ENCODE data around the gene KCNQ5.

Gene KCNQ5

DNA sequence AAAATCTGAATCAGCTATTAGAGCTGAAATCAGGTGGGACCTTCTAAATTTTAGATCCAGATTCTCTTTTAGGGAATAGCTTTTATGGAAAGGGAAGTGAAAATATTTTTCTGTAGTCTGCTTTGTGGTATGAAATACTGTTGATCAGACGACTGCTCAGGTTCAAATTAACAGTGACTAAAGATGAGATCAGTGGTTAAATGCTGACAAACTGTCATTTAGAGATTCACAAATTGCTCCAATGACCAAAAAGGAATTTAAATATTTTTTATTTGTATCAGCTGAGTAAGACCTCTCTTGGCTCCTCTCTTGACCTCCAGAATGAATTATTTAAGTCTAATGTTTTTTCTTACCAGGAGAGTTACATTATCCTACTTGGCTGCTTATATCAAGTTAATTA lies 77.3 kb downstream of the KCNQ5 start:
- no peaks in the 10 kb centered on the region for H3K9me2 ChIP-seq (replicated peaks; ENCODE audit: insufficient read depth, low read length)
- H3K9ac ChIP-seq (ENCODE audit: low read length): no peak overlapping the region
- no peak for TF ChIP-seq EZH2phosphoT487 (conservative IDR thresholded peaks at IDR 0.05; ENCODE audit: low read length)
- TF ChIP-seq, protein P1, sequence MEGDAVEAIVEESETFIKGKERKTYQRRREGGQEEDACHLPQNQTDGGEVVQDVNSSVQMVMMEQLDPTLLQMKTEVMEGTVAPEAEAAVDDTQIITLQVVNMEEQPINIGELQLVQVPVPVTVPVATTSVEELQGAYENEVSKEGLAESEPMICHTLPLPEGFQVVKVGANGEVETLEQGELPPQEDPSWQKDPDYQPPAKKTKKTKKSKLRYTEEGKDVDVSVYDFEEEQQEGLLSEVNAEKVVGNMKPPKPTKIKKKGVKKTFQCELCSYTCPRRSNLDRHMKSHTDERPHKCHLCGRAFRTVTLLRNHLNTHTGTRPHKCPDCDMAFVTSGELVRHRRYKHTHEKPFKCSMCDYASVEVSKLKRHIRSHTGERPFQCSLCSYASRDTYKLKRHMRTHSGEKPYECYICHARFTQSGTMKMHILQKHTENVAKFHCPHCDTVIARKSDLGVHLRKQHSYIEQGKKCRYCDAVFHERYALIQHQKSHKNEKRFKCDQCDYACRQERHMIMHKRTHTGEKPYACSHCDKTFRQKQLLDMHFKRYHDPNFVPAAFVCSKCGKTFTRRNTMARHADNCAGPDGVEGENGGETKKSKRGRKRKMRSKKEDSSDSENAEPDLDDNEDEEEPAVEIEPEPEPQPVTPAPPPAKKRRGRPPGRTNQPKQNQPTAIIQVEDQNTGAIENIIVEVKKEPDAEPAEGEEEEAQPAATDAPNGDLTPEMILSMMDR (IDR thresholded peaks at IDR 0.05; ENCODE audit: insufficient read depth, low read length, poor library complexity, severe bottlenecking): no peak
- H3K79me2 ChIP-seq (ENCODE audit: insufficient read depth, low read length): peaks cover 49% of the 10 kb centered on the region
- peaks cover 4% of the 10 kb centered on the region; the same call in 1 of the 2 replicates for H4K20me1 ChIP-seq (ENCODE audit: low read depth, low read length)
- no peak overlapping the region for H2AFZ ChIP-seq (ENCODE audit: low read depth, low read length, severe bottlenecking)
- no peak overlapping the region for H3K4me2 ChIP-seq (ENCODE audit: low read depth, low read length, poor library complexity, severe bottlenecking)
- H3K36me3 ChIP-seq (ENCODE audit: low read length): peaks cover 11% of the 10 kb centered on the region
- no peak overlapping the region for H3K4me3 ChIP-seq (ENCODE audit: insufficient read depth, low read length, poor library complexity, severe bottlenecking)
- no peaks in the 10 kb centered on the region for H3K9me3 ChIP-seq (ENCODE audit: insufficient read depth, low read length)
- no peaks in the 10 kb centered on the region for H3F3A ChIP-seq (ENCODE audit: insufficient read depth)
- H3K27ac ChIP-seq (ENCODE audit: low read depth, low read length): no peak overlapping the region
- H3K27me3 ChIP-seq (ENCODE audit: low read length): no peaks in the 10 kb centered on the region

DNA sequence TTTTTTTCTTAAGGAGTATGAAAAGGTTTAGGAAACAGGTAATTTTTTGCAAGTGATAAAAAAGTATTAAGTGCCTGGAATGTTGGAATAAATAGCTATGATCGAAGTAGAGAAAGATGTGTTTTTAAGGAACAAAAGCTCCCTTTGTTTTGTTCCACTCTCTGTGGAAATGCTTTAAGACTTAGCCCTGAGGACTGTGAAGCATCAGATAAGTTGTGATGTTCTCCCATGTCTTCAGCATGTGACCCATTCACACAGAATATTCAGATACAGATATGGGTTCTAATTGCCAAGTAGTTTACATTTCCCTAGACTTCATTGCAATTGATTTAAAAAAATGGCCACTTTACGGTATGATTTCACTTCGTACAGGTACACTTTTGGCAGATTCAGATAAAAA lies 80.6 kb downstream of the KCNQ5 start:
- Histone ChIP-seq H3K9me3 (ENCODE audit: insufficient read depth, low read length) (no peaks in the 10 kb centered on the region), H3K27ac (ENCODE audit: low read depth, low read length) (no peak overlapping the region), H3K79me2 (ENCODE audit: insufficient read depth, low read length) (peaks cover 69% of the 10 kb centered on the region)

DNA sequence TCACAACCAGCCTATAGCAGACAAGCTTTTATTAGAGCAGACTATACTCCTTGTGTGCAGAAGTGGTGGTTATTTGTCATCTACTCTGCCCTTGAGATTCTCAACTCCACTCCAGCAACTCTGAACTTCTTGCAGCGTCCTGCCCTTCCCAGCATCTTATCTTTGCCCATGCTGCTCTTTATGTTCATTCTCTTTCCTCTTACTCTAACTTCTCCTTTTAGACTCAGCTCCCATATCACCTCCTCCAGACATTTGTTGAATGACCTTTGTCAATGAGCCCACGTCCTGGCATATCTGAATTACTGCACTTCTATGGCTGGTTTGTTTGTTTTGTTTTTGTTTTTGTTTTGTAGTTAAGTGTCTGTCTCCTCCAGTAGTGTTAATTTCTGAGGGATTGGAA lies 81.2 kb downstream of the KCNQ5 start:
- H4K20me1 ChIP-seq (ENCODE audit: low read depth, low read length): peaks cover 4% of the 10 kb centered on the region
- no peak overlapping the region for H3K4me2 ChIP-seq (ENCODE audit: low read depth, low read length, poor library complexity, severe bottlenecking)
- TF ChIP-seq, protein P1 (IDR thresholded peaks at IDR 0.05; ENCODE audit: insufficient read depth, low read length, poor library complexity, severe bottlenecking): no peak
- no peak for TF ChIP-seq EZH2phosphoT487 (conservative IDR thresholded peaks at IDR 0.05; ENCODE audit: low read length)
- H2AFZ ChIP-seq (ENCODE audit: low read depth, low read length, severe bottlenecking): no peak overlapping the region
- no peak overlapping the region for H3K4me3 ChIP-seq (ENCODE audit: insufficient read depth, low read length, poor library complexity, severe bottlenecking)
- H3K36me3 ChIP-seq (ENCODE audit: low read length): no peaks in the 10 kb centered on the region
- H3K27ac ChIP-seq (ENCODE audit: low read depth, low read length): no peak overlapping the region
- no peak overlapping the region for H3K9ac ChIP-seq (ENCODE audit: low read length)
- no peaks in the 10 kb centered on the region for H3K27me3 ChIP-seq (ENCODE audit: low read length)
- H3F3A ChIP-seq (ENCODE audit: insufficient read depth): no peaks in the 10 kb centered on the region; the same call in 1 of the 2 replicates
- no peaks in the 10 kb centered on the region for H3K9me3 ChIP-seq (ENCODE audit: insufficient read depth, low read length)
- peaks cover 75% of the 10 kb centered on the region for H3K79me2 ChIP-seq (ENCODE audit: insufficient read depth, low read length)
- no peaks in the 10 kb centered on the region for H3K9me2 ChIP-seq (replicated peaks; ENCODE audit: insufficient read depth, low read length)

More for the DNA sequence above, 80.6 kb downstream of the KCNQ5 start:
- Histone ChIP-seq H3K9me2 (replicated peaks; ENCODE audit: insufficient read depth, low read length) (no peaks in the 10 kb centered on the region), H3K9ac (ENCODE audit: low read length) (no peak overlapping the region), H3K36me3 (ENCODE audit: low read length) (no peaks in the 10 kb centered on the region), H3K27me3 (ENCODE audit: low read length) (no peaks in the 10 kb centered on the region), H3F3A (ENCODE audit: insufficient read depth) (no peaks in the 10 kb centered on the region; the same call in 1 of the 2 replicates), H3K4me2 (ENCODE audit: low read depth, low read length, poor library complexity, severe bottlenecking) (no peak overlapping the region), H2AFZ (ENCODE audit: low read depth, low read length, severe bottlenecking) (no peak overlapping the region), H4K20me1 (ENCODE audit: low read depth, low read length) (peaks cover 4% of the 10 kb centered on the region), H3K4me3 (ENCODE audit: insufficient read depth, low read length, poor library complexity, severe bottlenecking) (no peak overlapping the region)
- no peak for TF ChIP-seq EZH2phosphoT487 (conservative IDR thresholded peaks at IDR 0.05; ENCODE audit: low read length)
- TF ChIP-seq, protein P1 (IDR thresholded peaks at IDR 0.05; ENCODE audit: insufficient read depth, low read length, poor library complexity, severe bottlenecking): no peak

All from SU-DHL-6 (cell line).